Kasumi-1 (cell line): Measurements from ENCODE around the gene PEPD.
"Not testable (repeated sequence)": the region's sequence is repeated elsewhere in the genome, so short reads cannot be mapped to it uniquely, and the experiment has no call there.

ENCODE experiments used
- DNase-seq, 2 experiments: peaks; one replicate each; lab custom pipeline; 2025; lab: John Stamatoyannopoulos, UW

PEPD gene

GRCh38 chr19:33521480-33522370 is at the start of gene PEPD:
PEPD (minus strand) TSS chr19:33521791; CDS start chr19:33521760, 31 bp downstream.
- peak; percentile 69 to 80 for DNase-seq

- no peak for DNase-seq
These were observed 48.2 kb upstream of the PEPD start for GRCh38 chr19:33569821-33570220.

- no peak for DNase-seq
These were observed 47.1 kb upstream of the PEPD start for GRCh38 chr19:33568706-33569105.

- no peak for DNase-seq
These were observed 43.3 kb upstream of the PEPD start for GRCh38 chr19:33564836-33565338.

GRCh38 chr19:33562636-33563035 is 41.0 kb upstream of the PEPD start:
- DNase-seq, result no peak

- not testable (repeated sequence) for DNase-seq
These were observed 40.1 kb upstream of the PEPD start for GRCh38 chr19:33561666-33562065.

GRCh38 chr19:33561261-33561660 is 39.7 kb upstream of the PEPD start:
- DNase-seq, result no peak

GRCh38 chr19:33559996-33560395 is 38.4 kb upstream of the PEPD start:
- DNase-seq, result no peak

- no peak for DNase-seq
These were observed 37.3 kb upstream of the PEPD start for GRCh38 chr19:33558856-33559255.

- DNase-seq, result no peak
These were observed 36.6 kb upstream of the PEPD start for GRCh38 chr19:33558151-33558550.

- no peak for DNase-seq
These were observed 36.1 kb upstream of the PEPD start for GRCh38 chr19:33557720-33558119.

- DNase-seq, result no peak
These were observed 35.6 kb upstream of the PEPD start for GRCh38 chr19:33557196-33557595.

- DNase-seq, result no peak
These were observed 34.7 kb upstream of the PEPD start for GRCh38 chr19:33556261-33556660.

- DNase-seq, result not testable (repeated sequence)
These were observed 34.1 kb upstream of the PEPD start for GRCh38 chr19:33555726-33556125.

- no peak for DNase-seq
These were observed 33.2 kb upstream of the PEPD start for GRCh38 chr19:33554821-33555220.

- DNase-seq, result no peak
These were observed 32.8 kb upstream of the PEPD start for GRCh38 chr19:33554391-33554790.

GRCh38 chr19:33553530-33554310 is 32.1 kb upstream of the PEPD start:
- DNase-seq, result no peak

GRCh38 chr19:33552928-33553279 is 31.3 kb upstream of the PEPD start:
- DNase-seq, result no peak

GRCh38 chr19:33552191-33552927 is 30.8 kb upstream of the PEPD start:
- DNase-seq, result no peak

GRCh38 chr19:33551676-33552075 is 30.1 kb upstream of the PEPD start:
- DNase-seq, result no peak

- no peak for DNase-seq
These were observed 29.2 kb upstream of the PEPD start for GRCh38 chr19:33550768-33551167.

- DNase-seq, result no peak
These were observed 26.1 kb upstream of the PEPD start for GRCh38 chr19:33547676-33548075.
